GM12878 (cell line): ENCODE data around the gene ENTPD3. TPM values are rescaled to one million over a fixed set of nuclear protein-coding genes. Genes with fewer than 3 reads are reported as not detected.

Experiments used
- ATAC-seq: fragments of 200-7000 bp; cut with Tn5 transposase; 3 replicates; pipeline ENCODE4 v1.9.1; 2020; ENCODE audit warnings: mild to moderate bottlenecking, moderate library complexity
- BruUV-seq: library from RNA; stranded (reverse); fragments of 400-500 nt; replicated peaks from 2 replicates; lab custom pipeline; 2021; lab: Mats Ljungman, UMichigan
- CTCF ChIA-PET: fragments of 300-600 bp; sonication (Branson Sonifier 250); formaldehyde crosslinking; extraction: SDS; loops from one replicate; lab custom pipeline; 2021; ENCODE audit warnings: inconsistent platforms; lab: Yijun Ruan, JAX
- POLR2A ChIA-PET: fragments of 350-600 bp; formaldehyde crosslinking; extraction: SDS; loops from one replicate; lab custom pipeline; 2021; ENCODE audit warnings: inconsistent platforms; lab: Charles Lee
- RAD21 ChIA-PET: fragments of 300-600 bp; sonication (Branson Sonifier 250); formaldehyde crosslinking; loops from one replicate; lab custom pipeline; 2023; ENCODE audit warnings: antibody characterized with exemption; ENCODE audit not compliant: unreplicated experiment; lab: Charles Lee
- SMC1A ChIA-PET: fragments of 300-600 bp; sonication (Branson Sonifier 250); formaldehyde crosslinking; loops from one replicate; lab custom pipeline; 2023; ENCODE audit not compliant: unreplicated experiment, uncharacterized antibody; lab: Charles Lee
- DNase-seq: peaks from one replicate; pipeline ENCODE4 v3.0.0-alpha.2; 2011; ENCODE audit warnings: low read depth, low spot score
- FAIRE-seq: peaks from 3 replicates; lab custom pipeline; 2011; peaks lifted over from hg19 to GRCh38; lab: Jason Lieb, UNC
- H2AFZ ChIP-seq: 2 replicates; pipeline ENCODE4 v1.6.0; 2011; ENCODE audit warnings: low read depth, low read length, control low read depth; ENCODE audit not compliant: control insufficient read depth
- H3K27ac ChIP-seq: 2 replicates; pipeline ENCODE4 v1.5.1; 2011; ENCODE audit warnings: control low read depth; ENCODE audit not compliant: control insufficient read depth, insufficient read depth
- H3K27me3 ChIP-seq, 2 experiments: replicated peaks in 1 of 2; 2 replicates each; pipeline versions ENCODE4 v1.6.0 to v1.6.1; 2011; ENCODE audit warnings: low read length in 1 of 2; ENCODE audit not compliant: control insufficient read depth in 2 of 2, insufficient read depth in 2 of 2
- H3K36me3 ChIP-seq, 2 experiments: 2 replicates each; pipeline ENCODE4 v1.5.1; 2011; ENCODE audit warnings: low read length in 1 of 2; ENCODE audit not compliant: control insufficient read depth in 2 of 2, insufficient read depth in 2 of 2
- H3K4me1 ChIP-seq: 2 replicates; pipeline ENCODE4 v1.6.1; 2011; ENCODE audit warnings: mild to moderate bottlenecking, low read length, moderate library complexity, mixed read lengths; ENCODE audit not compliant: control insufficient read depth, insufficient read depth
- H3K4me2 ChIP-seq: 2 replicates; pipeline ENCODE4 v1.6.0; 2011; ENCODE audit warnings: control low read depth; ENCODE audit not compliant: control insufficient read depth, insufficient read depth
- H3K4me3 ChIP-seq: fragments of 200-600 bp; sonication (generic); 2 replicates; pipeline ENCODE4 v1.5.1; 2016
- H3K79me2 ChIP-seq: 2 replicates; pipeline ENCODE4 v1.6.0; 2011; ENCODE audit warnings: low read length; ENCODE audit not compliant: control insufficient read depth, insufficient read depth
- H3K9ac ChIP-seq: 2 replicates; pipeline ENCODE4 v1.8.0; 2011; ENCODE audit warnings: low read length, control low read depth, mixed read lengths; ENCODE audit not compliant: control insufficient read depth, insufficient read depth
- H3K9me3 ChIP-seq: replicated peaks from 3 replicates; pipeline ENCODE4 v1.5.1; 2011; ENCODE audit warnings: mild to moderate bottlenecking, low read length; ENCODE audit not compliant: control insufficient read depth, insufficient read depth
- H4K20me1 ChIP-seq: 2 replicates; pipeline ENCODE4 v1.6.0; 2011; ENCODE audit not compliant: control insufficient read depth, insufficient read depth
- BRCA1 ChIP-seq: IDR thresholded peaks from 2 replicates; pipeline ENCODE4 v1.6.1; 2011; ENCODE audit warnings: low read depth, low read length, improper control_type of control experiment
- CHD2 ChIP-seq: IDR thresholded peaks from 2 replicates; pipeline ENCODE4 v1.6.1; 2011; ENCODE audit warnings: low read depth, low read length, improper control_type of control experiment, borderline replicate concordance
- CHD4 ChIP-seq: fragments of 200-600 bp; sonication (generic); IDR thresholded peaks from 2 replicates; pipeline ENCODE4 v1.6.1; 2016; ENCODE audit warnings: mild to moderate bottlenecking
- GABPA ChIP-seq: IDR thresholded peaks from 2 replicates; pipeline ENCODE4 v1.6.1; 2014; ENCODE audit warnings: antibody characterized with exemption, low read depth, mild to moderate bottlenecking, inconsistent platforms
- RAD51 ChIP-seq: fragments of 450-650 bp; IDR thresholded peaks from 2 replicates; pipeline ENCODE4 v1.6.1; 2016; ENCODE audit warnings: moderate library complexity, mild to moderate bottlenecking, inconsistent platforms
- RUNX3 ChIP-seq: IDR thresholded peaks from 2 replicates; pipeline ENCODE4 v1.6.1; 2012; ENCODE audit warnings: low read length, inconsistent platforms
- ZBED1 ChIP-seq: IDR thresholded peaks from 2 replicates; pipeline ENCODE4 v1.6.1; 2016; ENCODE audit warnings: borderline replicate concordance
- ZNF384 ChIP-seq: IDR thresholded peaks from 2 replicates; pipeline ENCODE4 v1.6.1; 2012; ENCODE audit warnings: low read depth, mild to moderate bottlenecking, low read length, improper control_type of control experiment, borderline replicate concordance
- WGBS: methylation state at CpG from one replicate; pipeline ENCODE4 v1.1.6; 2016; ENCODE audit warnings: low lambda C conversion rate; ENCODE audit not compliant: insufficient replicate concordance, insufficient coverage; ENCODE audit errors: missing lambda C conversion rate; 5-methylcytosine and 5-hydroxymethylcytosine counted together
- in situ Hi-C: fragments of 300-500 bp; cut with MboI; formaldehyde crosslinking; loops from 9 replicates; pipeline ENCODE4 v1.14.3; 2018; ENCODE audit warnings: mixed read lengths
- intact Hi-C: fragments of 100-400 bp; cut with micrococcal nuclease; formaldehyde crosslinking; loops from one replicate; pipeline ENCODE4 v1.14.2; 2022; ENCODE audit not compliant: unreplicated experiment
- polyA plus RNA-seq, 11 experiments: library from polyadenylated mRNA; depleted of rRNA in 4 of 11; unstranded in 6 of 11; stranded (reverse) in 5 of 11; fragments of >200 nt; fragmentation: Nextera tagmentation in 4 of 11; fragmentation: Illumina TruSeq in 1 of 11; extraction: Ambion mirVana in 4 of 11; extraction: Trizol in 1 of 11; gene quantifications; 1 replicate in 1 of 11; 2 replicates in 10 of 11; pipeline versions ENCODE4 v1.2.1 to v1.2.3, GENCODE V29; 2011 to 2016; ENCODE audit warnings: inconsistent platforms in 2 of 11, missing spikeins in 2 of 11, low read depth in 1 of 11
- total RNA-seq, 4 experiments: library from RNA; depleted of rRNA in 3 of 4; stranded (reverse); fragments of >200 nt in 3 of 4; fragmentation: Illumina TruSeq in 1 of 4; extraction: Trizol in 1 of 4; gene quantifications; 2 replicates each; pipeline versions ENCODE4 v1.2.1 to v1.2.3, GENCODE V29; 2013 to 2021
- TF ChIP-seq, protein P1 (sequence below): fragments of 450-650 bp; IDR thresholded peaks from 2 replicates; pipeline ENCODE4 v1.6.1; 2014; ENCODE audit warnings: mild to moderate bottlenecking

The ENTPD3 gene
- total and polyA plus RNA-seq, 10 of the 15 experiments (the other 5 are each of a cell fraction or from before 2014, with no cell fraction given) = 0.03 TPM; not detected in 9

DNA sequence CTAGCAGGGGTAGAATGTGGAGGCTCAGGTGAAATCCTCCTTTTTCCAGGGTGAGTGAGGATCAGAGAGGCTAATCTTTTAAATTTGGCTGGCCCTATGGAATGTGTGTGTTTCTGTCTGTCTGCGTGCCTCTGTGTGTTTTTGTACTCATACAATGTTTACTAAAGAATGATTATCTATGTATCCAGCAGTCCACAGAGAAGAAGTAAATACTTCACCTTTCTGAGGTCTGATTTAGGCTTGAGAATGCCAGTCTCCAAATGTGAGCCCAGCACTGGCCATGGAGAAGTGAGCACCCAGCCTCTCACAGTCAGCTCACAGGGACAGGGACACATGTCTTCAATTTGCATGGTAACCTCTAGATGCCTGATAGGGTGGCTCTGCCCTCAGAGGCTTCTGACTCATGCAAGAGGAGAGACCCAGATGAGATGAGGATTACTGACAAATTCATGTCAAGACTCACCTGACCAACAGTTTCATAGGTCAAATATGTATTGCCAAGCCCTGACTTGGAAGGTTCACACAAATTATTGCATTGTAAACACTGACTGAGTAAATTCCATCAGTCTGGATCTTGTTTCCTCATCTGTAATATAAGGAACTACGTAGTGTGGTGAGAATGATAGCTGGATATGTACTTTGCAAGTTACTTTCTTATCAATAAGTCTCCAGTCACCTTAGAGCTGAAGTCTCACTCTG lies 31.0 kb downstream of the ENTPD3 start:
- ATAC-seq (no peak), FAIRE-seq (no peak), DNase-seq (no peak)
- H3K9me3 ChIP-seq = no peaks in the 10 kb centered on the region
- no peaks in the 10 kb centered on the region for H3K79me2 ChIP-seq
- no peak overlapping the region for H3K27ac ChIP-seq
- ChIA-PET CTCF (no interaction called here), RAD21 (no interaction called here), POLR2A (interaction anchor here (0.7 kb wide), 1 partner anchor 39 kb away, joined by 3 read pairs; the partner anchor contains the start of gene RPL14), SMC1A (no interaction called here)
- H3K4me3 ChIP-seq = no peak overlapping the region
- TF ChIP-seq BRCA1 = no peak
- no peak overlapping the region for H3K4me2 ChIP-seq
- no peaks in the 10 kb centered on the region for H4K20me1 ChIP-seq
- H3K36me3 ChIP-seq = no peaks in the 10 kb centered on the region
- intact Hi-C loops (no loop called here), in situ Hi-C loops (no loop called here)
- H3K4me1 ChIP-seq = no peaks in the 10 kb centered on the region
- WGBS = 33% methylated on average over 2 of the region's 2 CpGs
- no peak overlapping the region for H3K9ac ChIP-seq
- no peak overlapping the region for H2AFZ ChIP-seq
- no TSS peak for BruUV-seq
- H3K27me3 ChIP-seq = no peaks in the 10 kb centered on the region

DNA sequence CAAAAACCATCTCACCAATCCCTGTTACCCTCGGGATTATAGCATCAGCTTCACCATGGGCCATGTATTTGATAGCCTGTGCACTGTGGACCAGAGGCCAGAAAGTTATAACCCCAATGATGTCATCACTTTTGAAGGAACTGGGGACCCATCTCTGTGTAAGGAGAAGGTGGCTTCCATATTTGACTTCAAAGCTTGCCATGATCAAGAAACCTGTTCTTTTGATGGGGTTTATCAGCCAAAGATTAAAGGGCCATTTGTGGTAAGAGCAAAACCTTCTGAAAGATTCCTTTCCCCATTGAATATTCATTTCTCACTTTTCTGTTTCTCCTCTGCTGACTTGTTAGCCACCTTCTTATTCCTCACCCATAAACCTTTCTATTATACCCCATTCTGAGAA lies 35.9 kb downstream of the ENTPD3 start:
- Histone ChIP-seq H3K36me3 (no peaks in the 10 kb centered on the region), H3K27ac (no peak overlapping the region), H3K79me2 (no peaks in the 10 kb centered on the region), H2AFZ (no peak overlapping the region), H3K9ac (no peak overlapping the region), H3K4me1 (no peaks in the 10 kb centered on the region), H3K4me3 (no peak overlapping the region), H4K20me1 (no peaks in the 10 kb centered on the region), H3K27me3 (no peaks in the 10 kb centered on the region), H3K4me2 (no peak overlapping the region), H3K9me3 (no peaks in the 10 kb centered on the region)
- CTCF ChIA-PET = no interaction called here
- intact Hi-C loops (no loop called here), in situ Hi-C loops (no loop called here)
- 0% methylated on average over 1 of the region's 1 CpG for WGBS
- RAD21 ChIA-PET = no interaction called here
- SMC1A ChIA-PET = no interaction called here
- no peak for DNase-seq
- POLR2A ChIA-PET = no interaction called here
- TF ChIP-seq RUNX3 = peak; percentile 24; the same call in 1 of the 2 replicates
- TF ChIP-seq CHD2 = no peak
- no peak for TF ChIP-seq ZNF384
- no peak for TF ChIP-seq GABPA
- TF ChIP-seq RAD51 = no peak
- TF ChIP-seq CHD4 = no peak
- TF ChIP-seq, protein P1, sequence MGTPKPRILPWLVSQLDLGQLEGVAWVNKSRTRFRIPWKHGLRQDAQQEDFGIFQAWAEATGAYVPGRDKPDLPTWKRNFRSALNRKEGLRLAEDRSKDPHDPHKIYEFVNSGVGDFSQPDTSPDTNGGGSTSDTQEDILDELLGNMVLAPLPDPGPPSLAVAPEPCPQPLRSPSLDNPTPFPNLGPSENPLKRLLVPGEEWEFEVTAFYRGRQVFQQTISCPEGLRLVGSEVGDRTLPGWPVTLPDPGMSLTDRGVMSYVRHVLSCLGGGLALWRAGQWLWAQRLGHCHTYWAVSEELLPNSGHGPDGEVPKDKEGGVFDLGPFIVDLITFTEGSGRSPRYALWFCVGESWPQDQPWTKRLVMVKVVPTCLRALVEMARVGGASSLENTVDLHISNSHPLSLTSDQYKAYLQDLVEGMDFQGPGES = no peak
- no peak for TF ChIP-seq ZBED1
- ATAC-seq = no peak
- no peak for FAIRE-seq
- no TSS peak for BruUV-seq
